Measurements from ENCODE around the gene EDN2. TPM values are rescaled to one million over a fixed set of nuclear protein-coding genes. Genes with fewer than 3 reads are reported as not detected.
A peak's percentile ranks its signal among the peaks of the same experiment; 100 is the strongest.

The EDN2 gene
- total RNA-seq, 1 experiment from 2014 or later: not detected

DNA sequence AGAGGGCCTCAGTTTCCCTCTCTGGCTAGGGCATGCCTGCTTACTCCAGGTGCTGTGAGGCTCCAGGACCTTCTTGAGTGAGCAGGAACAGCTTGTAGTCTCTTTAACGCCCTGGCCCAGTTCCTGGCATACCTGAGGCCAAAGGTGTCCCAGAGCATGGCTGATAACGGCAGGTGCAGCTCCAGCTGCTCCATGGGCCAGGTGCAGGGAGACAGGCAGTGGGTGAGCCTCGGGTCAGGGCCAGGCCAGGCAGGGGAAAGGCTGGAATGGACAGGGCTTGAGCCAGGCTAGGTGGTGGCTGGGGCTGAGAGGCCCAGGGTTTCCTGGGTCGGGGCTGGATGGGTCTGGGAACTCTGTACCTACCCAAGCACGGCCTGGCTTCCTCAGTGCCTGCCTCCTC, 18.3 kb downstream of the EDN2 start:
- no peak for DNase-seq (ENCODE audit: low read depth)

DNA sequence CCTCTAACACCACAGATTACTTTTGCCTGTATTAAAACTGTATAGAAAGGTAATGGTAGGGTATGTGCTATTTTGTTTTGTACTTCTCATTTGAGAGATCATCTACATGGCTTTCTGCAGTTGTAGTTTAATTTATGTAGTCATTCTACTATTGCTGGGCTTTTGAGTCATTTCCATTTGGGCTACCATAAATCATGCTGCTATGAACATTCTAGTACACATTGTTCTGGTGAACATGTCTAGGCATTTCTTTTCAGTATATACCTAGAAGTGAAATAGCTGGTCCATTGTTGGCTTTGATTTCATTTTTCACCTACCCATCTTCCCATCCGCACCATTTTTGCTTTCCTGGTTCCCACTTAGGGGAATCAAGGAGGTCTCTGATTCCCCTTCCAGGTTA, 18.7 kb downstream of the EDN2 start:
- DNase-seq (ENCODE audit: low read depth): no peak

DNA sequence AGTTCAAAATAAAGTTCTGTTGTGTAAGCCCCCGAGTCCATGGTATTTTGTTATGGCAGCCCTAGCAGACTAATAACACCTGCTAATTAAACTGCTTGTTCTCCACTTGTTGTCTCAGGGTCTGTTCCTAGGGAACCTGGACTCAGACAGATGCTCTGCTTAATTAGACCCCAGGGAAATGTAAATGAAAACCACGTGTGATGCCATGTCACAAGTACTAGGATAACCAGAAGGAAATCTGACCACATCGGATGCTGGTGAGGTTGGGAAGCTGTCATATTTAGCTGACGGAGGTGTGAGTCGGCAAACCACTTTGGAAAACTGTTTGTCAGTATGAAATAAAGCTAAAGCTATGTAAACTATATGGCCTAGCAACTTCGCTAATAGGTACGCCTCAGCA, 19.6 kb downstream of the EDN2 start:
- peak; percentile 40 for DNase-seq (ENCODE audit: low read depth)

DNA sequence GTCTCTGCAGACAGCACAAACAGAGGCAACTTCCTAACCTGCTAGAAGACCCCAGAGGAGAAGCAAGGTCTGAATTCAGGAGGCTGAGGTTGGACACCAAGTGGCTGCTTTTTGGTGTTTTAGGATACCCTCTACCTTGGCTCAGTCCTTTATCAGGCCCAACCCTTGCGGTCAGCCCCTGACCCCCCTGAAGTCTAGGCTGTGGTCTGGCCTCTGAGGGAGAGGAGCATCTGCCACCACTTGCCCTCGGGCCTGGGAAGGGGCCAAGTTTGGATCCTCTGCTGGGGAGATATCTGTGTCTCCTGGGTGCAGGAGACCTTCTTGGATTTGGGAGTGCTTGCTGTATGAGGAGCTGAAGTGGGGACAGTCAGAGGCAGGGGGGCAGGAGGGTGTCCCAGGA, 21.0 kb downstream of the EDN2 start:
- no peak for DNase-seq (ENCODE audit: low read depth)

DNA sequence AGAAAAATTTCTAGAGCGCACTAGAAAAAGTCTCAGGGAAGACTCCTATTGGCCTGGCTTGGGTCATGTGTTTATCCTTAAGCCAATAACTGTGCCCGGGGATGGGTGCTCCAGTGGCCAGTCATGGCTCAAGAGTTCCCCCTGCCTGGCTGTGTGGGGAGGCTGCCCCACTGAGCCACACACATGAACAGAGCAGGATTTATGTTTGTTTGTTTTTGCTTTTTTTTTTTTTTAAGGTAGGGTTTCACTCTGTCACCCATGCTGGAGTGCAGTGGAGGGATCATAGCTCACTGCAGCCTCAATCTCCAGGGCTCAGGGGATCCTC, 21.8 kb downstream of the EDN2 start:
- DNase-seq (ENCODE audit: low read depth): no peak

DNA sequence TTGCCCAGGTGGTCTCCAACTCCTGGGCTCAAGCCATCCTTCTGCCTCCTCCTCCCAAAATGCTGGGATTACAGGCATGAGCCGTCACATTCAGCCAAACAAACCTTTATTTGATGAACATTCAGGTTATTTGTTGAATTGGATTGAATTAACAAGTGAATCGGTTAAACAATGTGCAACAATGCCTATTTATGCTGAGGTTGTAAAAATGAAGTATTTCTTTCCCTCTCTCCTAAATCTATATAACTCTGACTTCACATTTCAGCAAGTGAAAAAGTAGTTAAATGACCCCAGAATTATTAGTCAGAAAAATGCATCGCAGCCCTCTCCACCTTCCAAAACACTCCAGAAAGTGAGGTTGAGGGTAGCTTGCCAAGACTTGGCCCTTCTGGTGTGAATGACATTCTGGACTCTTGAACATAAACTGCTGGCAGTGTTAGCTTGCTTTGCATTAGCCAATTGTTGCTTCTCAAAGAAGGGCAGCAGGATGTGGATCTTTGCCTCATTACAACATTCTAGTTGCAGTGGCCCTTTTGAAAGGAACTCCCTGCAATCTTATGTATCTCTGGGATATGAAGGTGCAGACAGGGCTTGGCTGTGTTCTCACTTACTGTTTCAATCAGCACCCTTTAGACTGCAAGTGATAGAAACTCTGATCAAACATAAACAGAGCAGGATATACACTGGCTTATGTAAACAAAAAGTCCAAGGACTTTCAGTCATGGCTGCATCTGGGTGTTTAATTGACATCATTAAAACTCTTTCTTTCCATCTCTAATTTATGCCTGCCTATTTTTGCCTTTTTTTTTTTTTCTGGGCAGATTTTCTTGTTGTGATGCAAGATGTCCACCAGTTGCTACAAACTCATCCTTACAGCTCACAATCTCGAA, 22.4 kb downstream of the EDN2 start:
- DNase-seq (ENCODE audit: low read depth): no peak

DNA sequence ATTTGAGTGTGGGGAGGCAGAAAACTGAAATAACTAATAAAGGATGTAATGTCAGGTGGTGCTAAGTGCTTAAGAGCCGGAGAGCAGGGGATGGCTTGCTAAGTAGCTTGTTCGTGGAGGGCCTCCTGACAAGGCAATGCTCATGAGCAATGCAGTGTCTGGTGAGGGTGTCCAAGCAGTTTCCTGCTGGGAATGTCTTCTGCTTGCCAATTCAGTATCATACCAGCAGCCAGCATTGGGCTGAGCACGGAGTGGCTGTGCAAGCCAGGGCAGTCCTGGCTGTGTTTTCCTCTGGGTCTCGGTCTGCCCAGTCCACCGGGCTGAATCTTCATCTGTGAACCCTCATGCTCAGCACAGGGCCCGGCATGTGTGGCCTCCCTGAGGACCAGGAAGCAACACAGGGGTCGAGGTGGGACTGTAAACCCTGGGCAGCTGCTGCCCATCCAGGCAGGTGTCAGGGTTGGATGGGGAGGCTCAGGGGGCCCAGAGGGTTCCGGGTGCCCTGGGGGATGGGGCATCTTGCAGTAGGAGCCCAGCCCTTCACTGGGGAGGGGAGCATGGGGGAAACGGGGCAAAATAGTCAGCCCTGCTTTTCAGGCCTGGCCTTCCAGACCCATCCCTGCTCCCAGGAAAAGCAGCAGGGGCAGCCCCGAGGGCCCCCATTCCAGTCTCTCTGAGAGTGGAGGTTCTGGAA, 27.5 kb downstream of the EDN2 start:
- DNase-seq (ENCODE audit: low read depth): no peak

DNA sequence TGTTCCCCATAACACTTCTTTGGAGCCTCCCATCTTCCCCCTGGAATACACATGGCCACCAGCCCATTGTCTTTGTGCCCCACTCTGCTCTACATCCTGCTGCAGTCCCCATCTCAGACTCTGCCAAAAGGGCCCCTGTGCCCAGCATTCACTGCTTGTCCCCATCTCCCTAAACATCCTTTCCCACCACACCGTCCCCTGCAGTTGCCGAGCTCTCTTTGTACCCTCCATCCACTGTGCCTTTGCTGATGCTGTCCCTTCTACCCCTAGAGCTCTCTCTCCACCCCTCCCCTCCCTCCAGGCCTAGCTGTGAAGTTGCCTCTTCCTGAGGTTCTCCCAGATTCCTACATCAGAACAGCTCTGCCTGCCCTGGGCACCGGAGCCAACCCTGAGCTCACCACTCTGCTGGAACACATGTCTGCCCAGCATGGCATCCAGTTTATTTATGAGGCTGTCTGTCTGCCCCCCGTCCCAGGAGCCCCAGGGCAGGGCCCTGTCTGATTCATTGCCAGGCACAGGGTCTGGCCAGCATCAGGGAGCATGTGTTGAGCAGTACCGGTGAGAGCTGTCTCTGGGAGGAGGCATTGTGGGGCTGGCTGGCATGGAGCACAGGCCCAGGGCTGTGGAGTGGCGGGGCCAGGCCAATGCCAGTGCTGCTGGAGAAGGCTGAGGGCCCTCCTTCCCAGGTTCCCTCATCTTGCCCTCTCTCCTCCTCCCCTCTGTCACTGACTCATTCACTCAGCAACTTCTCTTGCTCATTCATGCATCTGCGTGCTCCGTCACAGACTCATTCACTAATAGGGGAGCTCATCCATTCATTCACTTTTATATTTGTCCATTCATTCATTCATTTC, 28.8 kb downstream of the EDN2 start:
- DNase-seq (ENCODE audit: low read depth): peak; percentile 25

DNA sequence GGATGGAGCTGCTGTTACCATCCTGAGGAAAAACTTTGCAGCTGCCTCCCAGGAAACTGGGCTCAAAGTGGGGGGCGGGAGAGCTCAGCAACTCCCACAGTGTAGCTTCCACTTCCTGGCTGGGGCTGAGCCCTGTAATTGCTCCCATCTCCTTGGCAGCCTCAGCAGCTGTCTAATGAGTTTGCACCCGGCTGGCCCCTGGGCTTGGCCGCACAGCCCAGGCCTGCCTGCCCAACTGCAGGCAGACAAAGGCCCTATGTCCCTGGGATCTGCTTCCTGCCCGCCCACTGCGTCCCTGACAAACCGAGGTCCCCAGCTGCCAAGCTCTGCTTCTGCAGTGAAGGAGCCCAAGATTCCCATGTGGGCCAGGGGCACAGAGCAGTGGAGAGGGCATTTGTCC, 30.1 kb downstream of the EDN2 start:
- peak; percentile 23 for DNase-seq (ENCODE audit: low read depth)

DNA sequence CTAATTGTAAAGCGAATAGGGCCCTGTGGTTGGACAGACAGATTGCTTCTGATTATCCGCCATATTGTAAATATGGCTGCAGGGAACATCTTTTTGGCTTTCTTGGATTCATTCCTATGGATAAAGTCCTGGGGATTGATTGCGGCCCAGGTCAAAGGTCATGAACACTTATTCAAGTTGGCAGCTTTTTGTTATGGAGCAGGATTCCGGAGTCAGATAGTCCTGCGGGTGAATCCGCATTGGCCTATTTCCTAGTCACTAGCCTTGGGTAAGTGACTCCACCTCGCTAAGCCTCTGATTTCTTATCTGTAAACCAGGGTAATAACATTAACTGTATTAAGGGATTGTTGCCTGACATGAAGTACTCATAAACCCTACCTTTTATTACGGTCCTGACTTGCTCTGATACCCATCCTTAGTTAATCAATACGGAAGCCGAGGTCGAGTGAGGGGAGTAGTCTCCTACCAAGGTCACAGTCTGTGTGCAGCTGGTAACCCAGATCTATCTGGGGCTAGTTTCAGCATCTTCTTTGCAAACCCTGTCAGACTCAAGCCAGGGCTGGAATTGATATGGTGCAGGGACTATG, 31.7 kb downstream of the EDN2 start:
- DNase-seq (ENCODE audit: low read depth): no peak

DNA sequence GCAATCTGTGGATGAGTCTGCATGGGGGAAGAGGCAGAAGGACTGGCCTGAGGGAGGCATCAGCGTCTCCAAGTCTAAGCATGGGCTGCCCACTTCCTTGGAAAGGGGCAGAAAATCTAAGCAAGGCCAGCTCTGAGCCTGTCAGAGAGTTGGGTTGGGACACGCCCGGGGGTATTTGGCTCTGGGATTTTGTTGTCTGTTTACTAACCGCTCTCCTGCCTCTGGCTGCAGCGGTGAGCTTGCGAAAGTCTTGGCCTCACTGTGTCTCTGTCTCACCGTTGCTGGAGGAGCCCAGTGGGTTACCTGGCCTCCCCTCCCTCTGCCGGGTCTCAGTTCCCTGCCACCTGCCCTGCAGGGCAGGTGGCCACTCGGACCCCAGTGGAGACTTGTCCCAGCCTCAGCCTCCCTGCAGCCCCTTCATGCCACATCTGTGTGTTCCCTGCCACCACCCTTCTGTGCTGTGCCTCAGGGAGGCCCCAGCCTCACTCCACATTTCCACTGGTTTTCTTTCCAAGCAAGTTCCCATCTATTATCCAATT, 33.7 kb downstream of the EDN2 start:
- no peak for DNase-seq (ENCODE audit: low read depth)

DNA sequence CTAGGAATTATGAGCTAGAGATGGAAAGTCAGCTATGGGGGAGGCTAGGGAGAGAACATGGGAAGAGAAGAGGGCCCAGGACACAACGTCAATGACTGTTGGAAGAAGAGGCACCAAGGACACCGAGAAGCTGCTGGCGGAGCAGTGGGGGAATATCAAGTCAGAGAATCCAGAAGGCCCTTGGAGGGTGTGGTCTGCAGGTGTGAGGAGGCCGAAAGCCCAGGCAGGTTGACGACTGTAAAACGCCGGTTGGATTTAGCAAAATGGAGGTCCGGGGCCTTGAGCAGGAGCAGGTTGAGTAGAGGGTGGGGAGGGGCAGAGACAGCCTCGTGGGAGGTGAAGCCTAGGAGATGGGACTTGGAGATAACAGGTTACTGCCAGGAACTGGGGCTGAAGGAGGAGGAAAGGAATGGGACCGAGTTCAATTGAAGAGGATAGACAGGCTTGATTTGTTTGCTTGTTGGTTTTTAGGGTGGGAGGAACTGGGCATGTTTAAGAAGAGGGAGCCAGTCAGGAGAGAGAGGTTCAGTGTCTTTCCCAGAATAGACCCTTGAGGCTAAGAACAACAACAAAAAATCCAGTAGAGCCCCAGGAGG, 35.1 kb downstream of the EDN2 start:
- DNase-seq (ENCODE audit: low read depth): no peak

DNA sequence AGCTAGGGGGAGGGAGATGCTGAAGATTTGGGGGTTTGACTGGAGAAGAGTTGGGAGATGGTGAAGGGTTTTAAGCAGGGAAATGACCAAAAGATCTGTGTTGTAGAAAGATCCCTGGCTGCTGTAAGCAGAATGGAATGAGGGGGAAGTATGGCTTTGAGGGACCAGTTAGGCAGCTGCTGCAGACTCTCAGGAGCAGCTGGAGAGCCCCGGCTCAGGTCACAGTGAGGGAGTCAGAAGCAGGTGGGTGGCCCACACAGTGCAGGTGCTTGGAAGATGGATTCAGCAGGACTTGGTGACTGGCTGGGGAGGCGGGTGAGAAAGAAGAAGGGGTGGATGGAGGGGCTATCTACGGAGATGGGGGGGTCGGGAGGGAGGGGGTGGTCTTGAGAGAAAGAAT, 35.7 kb downstream of the EDN2 start:
- no peak for DNase-seq (ENCODE audit: low read depth)

DNA sequence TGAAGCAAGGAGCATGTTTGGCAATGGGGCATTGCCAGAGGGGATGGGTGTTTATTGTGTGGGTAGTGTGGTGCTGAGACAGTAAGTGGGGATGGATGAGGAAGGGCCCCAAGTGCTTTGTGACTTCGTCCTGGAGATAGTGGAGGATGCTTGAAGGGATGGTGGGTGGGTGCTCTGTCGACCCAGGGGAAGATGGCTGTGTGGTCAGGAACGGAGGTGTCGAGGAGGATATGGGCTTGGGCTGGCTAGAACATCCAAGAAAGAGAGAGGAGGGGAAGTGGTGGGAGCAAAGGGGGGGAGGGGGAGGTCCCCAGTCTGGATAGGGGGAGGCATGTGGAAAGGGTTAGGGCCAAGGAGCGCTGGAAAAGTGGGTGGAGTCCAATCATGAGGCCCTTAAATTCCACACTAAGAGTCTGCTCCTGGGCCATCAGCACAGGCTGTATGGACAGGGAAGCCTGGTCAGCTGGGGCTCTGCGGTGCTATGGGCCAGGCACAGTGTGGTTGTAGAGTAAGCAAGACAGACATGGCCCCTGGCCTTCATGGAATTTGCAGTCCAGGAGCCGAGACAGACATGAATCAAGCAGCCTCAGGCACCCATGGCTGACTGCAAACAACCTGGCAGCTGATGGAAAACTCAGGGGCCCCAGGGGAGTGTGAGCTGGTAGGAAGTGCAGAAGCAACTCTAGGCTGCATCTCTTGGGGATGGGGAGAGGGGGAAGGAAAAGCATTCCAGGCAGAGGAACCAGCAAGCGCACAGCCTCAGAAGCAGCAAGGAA, 36.3 kb downstream of the EDN2 start:
- no peak for DNase-seq (ENCODE audit: low read depth)

DNA sequence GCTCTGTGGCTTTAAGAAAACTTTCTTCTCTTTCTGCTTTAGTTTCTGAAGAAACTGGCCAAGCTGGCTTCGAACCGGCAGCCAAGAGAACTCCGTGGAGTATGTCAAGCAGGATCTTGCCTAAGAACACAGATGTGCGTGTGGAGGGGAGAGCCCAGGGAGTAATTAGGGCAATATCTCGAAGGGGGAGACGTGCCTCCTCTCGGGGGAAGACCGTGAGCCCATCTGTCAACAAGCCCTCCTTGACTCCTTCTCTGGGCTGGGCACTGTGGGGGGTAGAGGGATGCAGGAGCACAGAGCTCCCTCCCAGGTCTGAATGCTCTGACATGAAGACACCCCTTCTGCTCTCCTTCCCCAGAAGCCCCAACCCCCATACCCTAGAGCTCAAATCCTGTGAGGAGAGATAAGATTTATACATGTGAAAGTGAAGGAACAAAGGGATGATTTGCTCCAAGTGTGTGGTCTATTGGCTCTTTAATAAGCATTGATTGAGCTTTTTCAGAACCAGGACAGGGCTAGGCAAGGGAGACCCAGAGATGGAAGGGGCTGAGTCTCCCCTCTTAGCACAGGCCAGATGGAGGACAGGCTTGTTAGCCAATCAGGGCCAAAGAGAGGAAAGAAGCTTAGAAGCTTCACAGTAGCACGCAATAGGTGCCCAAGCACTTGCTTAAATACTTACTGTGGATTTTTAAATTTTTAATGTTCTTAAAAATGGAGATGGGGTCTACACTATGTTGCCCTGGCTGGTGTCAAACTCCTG, 37.5 kb downstream of the EDN2 start:
- no peak for DNase-seq (ENCODE audit: low read depth)

DNA sequence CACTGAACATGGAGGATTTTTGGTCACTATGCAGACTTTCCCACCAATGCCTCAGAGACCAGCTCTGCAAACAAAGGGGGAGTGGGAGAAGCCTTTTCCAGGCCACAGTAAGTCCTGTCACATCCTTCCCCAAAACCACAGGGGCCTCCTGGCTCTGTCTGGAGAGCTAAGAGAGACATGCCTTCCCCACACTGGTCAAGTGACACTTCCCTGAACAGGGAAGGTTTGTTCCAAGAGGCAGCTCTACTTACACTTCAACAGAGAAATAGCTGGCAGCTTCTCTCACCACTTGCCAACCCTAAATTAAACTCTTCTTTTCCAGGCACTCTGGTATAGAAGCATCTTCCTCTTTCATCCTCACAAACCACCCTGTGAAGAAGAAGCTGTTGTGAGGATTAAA, 39.7 kb downstream of the EDN2 start:
- DNase-seq (ENCODE audit: low read depth): no peak

DNA sequence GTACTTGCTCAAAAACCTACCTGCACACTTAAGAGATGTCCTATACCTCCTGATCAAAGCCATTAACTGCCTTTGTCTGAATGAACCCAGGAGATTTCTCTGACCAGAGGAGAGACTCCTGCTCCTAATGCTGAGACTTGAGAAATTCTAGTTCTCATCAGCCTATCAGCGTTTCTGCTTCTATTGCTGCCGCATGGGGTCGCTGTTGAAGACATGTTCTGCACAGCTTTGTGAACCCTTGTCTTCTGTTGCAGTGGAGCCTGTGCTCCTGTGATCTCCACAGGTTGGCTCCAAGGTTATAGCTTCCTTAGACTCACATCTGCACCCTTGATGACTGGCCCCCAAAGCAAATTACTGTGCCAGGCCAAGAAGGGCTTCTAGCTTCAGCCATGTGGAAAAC, 40.2 kb downstream of the EDN2 start:
- DNase-seq (ENCODE audit: low read depth): no peak

DNA sequence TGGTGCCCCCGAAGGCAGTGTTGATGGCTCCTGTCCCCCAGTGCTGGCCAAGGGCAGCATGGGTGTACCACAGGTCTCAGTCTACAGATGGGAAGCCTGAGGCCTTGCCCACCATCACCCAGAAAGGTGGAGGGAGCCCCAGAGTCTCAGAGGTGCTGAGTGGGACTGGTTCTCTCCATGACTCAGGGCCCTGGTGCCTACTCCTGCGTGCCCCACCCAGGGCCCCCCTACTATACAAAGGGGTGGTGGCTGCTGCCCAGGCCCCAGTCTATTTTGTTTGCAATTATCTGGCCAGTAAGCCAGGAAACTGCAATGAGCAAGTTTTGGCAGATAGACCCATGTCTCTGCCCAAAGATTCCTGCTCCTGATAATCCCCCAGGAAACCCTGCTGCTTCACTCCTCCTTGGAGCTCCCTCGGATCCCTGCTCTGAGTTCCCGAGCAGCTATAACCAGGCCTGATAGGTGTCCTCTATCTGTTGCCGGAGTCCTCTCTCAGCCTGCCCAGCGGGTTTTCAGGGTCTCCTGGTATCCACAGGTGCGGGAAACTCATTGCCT, 41.7 kb downstream of the EDN2 start:
- no peak for DNase-seq (ENCODE audit: low read depth)

Measured in HT1080 (cell line).